Activated CD4-positive, alpha-beta memory T cell treated with anti-CD3 and anti-CD28 coated beads for 36 hours (primary cell): Measurements from ENCODE around the gene NFS1. TPM values are rescaled to one million over a fixed set of nuclear protein-coding genes. Genes with fewer than 3 reads are reported as not detected.
A peak's percentile ranks its signal among the peaks of the same experiment; 100 is the strongest.

Experiments
- CTCF ChIA-PET: fragments of 350-600 bp; sonication (Branson Sonifier 250); formaldehyde crosslinking; loops from one replicate; lab custom pipeline; 2021; ENCODE audit warnings: antibody characterized with exemption, inconsistent platforms; lab: Charles Lee
- POLR2A ChIA-PET: fragments of 350-600 bp; sonication (Branson Sonifier 250); formaldehyde crosslinking; loops from one replicate; lab custom pipeline; 2021; ENCODE audit warnings: antibody characterized with exemption; lab: Charles Lee
- DNase-seq: peaks from one replicate; pipeline ENCODE4 v3.0.0-alpha.2; 2020
- H3K27ac Mint-ChIP-seq: one replicate; pipeline ENCODE4 v1.8.0; 2021; ENCODE audit warnings: mixed read lengths
- H3K27me3 Mint-ChIP-seq: one replicate; pipeline ENCODE4 v1.8.0; 2021; ENCODE audit warnings: mixed read lengths
- H3K36me3 Mint-ChIP-seq: one replicate; pipeline ENCODE4 v1.8.0; 2021; ENCODE audit warnings: mixed read lengths
- H3K4me1 Mint-ChIP-seq: one replicate; pipeline ENCODE4 v1.8.0; 2021; ENCODE audit warnings: low read depth, mixed read lengths
- H3K4me3 Mint-ChIP-seq: one replicate; pipeline ENCODE4 v1.8.0; 2021; ENCODE audit warnings: mild to moderate bottlenecking, mixed read lengths
- H3K9me3 Mint-ChIP-seq: one replicate; pipeline ENCODE4 v1.8.0; 2021; ENCODE audit warnings: mixed read lengths
- intact Hi-C: fragments of 100-400 bp; cut with micrococcal nuclease; formaldehyde crosslinking; loops from one replicate; pipeline ENCODE4 v1.15.1; 2023
- total RNA-seq, 2 experiments: library from RNA; stranded (reverse); gene quantifications; one replicate each; pipeline ENCODE4 v1.2.3, GENCODE V29; 2021

NFS1 gene
- total RNA-seq, 2 experiments from 2014 or later, result 36.9 to 40.8 TPM

- Mint-ChIP-seq H3K4me3 (no peak overlapping the region), H3K4me1 (peaks cover 44% of the 10 kb centered on the region), H3K36me3 (peaks cover 56% of the 10 kb centered on the region), H3K9me3 (no peaks in the 10 kb centered on the region), H3K27me3 (no peaks in the 10 kb centered on the region), H3K27ac (no peak overlapping the region)
- intact Hi-C loops, result no loop called here
- DNase-seq, result no peak
- ChIA-PET CTCF (interaction anchor here (1.7 kb wide), 1 partner anchor 26 kb away, joined by 6 read pairs; no protein-coding TSS in a partner anchor), POLR2A (interaction anchor here (1.2 to 5.1 kb wide), 3 partner anchors 8 to 38 kb away, joined by 5 to 27 read pairs (median 13); partner anchors contain the start of gene RBM39)
Measured at GRCh38 chr20:35704514-35705261, 5.5 kb upstream of the NFS1 start.

DNA sequence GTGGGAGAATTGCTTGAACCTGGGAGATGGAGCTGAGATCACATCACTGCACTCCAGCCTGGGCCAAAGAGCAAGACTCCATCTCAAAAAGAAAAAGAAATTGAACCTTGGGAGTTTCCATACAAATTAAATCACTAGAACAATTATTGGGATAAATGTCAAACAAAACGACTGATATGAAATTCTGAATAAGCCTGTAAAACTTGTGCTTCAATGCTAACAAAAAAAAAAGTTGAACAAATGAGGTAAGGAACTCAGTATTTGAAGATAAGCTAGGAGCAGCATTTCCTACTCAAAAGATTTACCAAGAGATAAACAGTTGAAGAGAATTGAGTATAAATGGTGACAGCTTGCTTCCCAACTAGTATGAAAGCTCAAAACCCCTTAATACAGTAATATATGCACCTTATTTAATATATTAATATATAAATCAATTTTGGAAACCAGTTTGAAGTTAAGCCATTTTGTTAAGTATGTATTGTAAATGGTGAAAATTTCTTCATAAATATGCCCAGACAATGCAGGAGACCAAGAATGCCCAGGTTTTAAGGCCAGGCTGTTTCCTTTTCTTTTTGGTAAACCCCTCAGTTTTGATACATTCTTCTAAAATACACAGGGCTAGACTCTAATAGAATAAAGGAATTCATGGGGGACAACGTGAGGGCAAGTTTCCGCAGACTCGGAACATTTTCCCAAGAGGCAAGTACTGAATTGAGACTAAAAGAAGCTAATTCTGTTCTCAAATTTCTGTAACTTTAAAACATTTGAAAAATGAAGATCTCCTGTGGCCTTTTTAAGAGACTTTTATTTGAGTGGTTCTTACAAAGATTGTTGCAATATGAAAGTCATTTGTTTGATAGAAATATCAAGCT, 3.9 kb upstream of the NFS1 start:
- intact Hi-C loops, result no loop called here
- ChIA-PET POLR2A (interaction anchor here (0.6 to 5.3 kb wide), 10 partner anchors 10 to 251 kb away, joined by 3 to 44 read pairs (median 4); partner anchors contain the start of genes RBM39 and SCAND1), CTCF (interaction anchor here (0.9 to 1.5 kb wide), 2 partner anchors 36 to 240 kb away, joined by 3 to 9 read pairs; no protein-coding TSS in a partner anchor)
- no peaks in the 10 kb centered on the region for H3K27me3 Mint-ChIP-seq
- no peak overlapping the region for H3K4me3 Mint-ChIP-seq
- H3K27ac Mint-ChIP-seq, result peak overlapping the region; percentile 67
- DNase-seq, result no peak
- H3K36me3 Mint-ChIP-seq, result peaks cover 56% of the 10 kb centered on the region
- H3K4me1 Mint-ChIP-seq, result peaks cover 45% of the 10 kb centered on the region
- H3K9me3 Mint-ChIP-seq, result no peaks in the 10 kb centered on the region

DNA sequence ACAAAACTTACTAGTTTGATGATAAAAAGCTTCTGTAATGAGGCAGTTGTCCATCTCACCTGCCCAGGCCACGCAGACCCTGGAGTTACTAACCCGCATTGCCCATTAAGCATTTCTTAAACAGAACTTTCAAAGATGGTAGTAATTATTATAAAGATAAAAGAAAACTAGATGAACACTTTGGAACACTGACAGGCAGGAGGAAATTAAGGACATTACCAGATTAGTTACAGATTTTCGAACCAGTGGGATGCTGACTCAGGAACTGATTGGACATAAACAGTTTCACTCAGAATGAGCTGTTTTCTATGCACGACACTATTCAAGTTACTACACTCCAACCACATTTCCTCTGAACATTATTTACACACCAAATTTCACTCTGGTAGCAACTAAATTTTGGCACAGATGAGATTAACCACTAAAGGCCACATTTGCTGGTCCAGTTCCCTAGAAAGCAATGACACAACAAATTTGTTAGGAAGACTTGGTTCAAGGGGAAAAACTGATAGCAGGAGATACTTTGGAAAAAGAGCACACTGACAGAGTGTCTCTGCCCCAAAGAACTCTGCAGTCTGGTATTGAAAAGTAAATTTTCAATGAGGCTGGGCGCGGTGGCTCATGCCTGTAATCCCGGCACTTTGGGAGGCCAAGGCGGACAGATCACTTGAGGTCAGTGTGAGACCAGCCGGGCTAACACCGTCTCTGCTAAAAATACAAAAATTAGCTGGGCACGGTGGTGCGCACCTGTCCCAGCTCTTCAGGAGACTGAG, 3.1 kb upstream of the NFS1 start:
- Mint-ChIP-seq H3K4me1 (peaks cover 54% of the 10 kb centered on the region), H3K4me3 (no peak overlapping the region), H3K36me3 (peaks cover 54% of the 10 kb centered on the region), H3K9me3 (no peaks in the 10 kb centered on the region), H3K27ac (peak overlapping the region; percentile 58), H3K27me3 (no peaks in the 10 kb centered on the region)
- intact Hi-C loops, result no loop called here
- ChIA-PET POLR2A (interaction anchor here (0.6 to 5.3 kb wide), 9 partner anchors 11 to 252 kb away, joined by 3 to 44 read pairs (median 5); partner anchors contain the start of genes RBM39 and SCAND1), CTCF (interaction anchor here (0.9 kb wide), 1 partner anchor 37 kb away, joined by 3 read pairs; no protein-coding TSS in a partner anchor)
- DNase-seq, result no peak

GRCh38 chr20:35700625-35701148, 1.5 kb upstream of the NFS1 start:
- H3K36me3 Mint-ChIP-seq, result peaks cover 49% of the 10 kb centered on the region
- peaks cover 55% of the 10 kb centered on the region for H3K4me1 Mint-ChIP-seq
- ChIA-PET POLR2A (interaction anchor here (0.8 to 5.3 kb wide), 7 partner anchors 10 to 253 kb away, joined by 3 to 44 read pairs (median 7); partner anchors contain the start of genes PHF20 and RBM39), CTCF (interaction anchor here (0.6 to 2.1 kb wide), 4 partner anchors 40 to 183 kb away, joined by 3 to 8 read pairs (median 3); partner anchors contain the start of gene RBM39)
- H3K4me3 Mint-ChIP-seq, result peak overlapping the region; percentile 88
- H3K9me3 Mint-ChIP-seq, result no peaks in the 10 kb centered on the region
- DNase-seq, result no peak
- no peaks in the 10 kb centered on the region for H3K27me3 Mint-ChIP-seq
- peak overlapping the region; percentile 91 for H3K27ac Mint-ChIP-seq
- intact Hi-C loops, result no loop called here

DNA sequence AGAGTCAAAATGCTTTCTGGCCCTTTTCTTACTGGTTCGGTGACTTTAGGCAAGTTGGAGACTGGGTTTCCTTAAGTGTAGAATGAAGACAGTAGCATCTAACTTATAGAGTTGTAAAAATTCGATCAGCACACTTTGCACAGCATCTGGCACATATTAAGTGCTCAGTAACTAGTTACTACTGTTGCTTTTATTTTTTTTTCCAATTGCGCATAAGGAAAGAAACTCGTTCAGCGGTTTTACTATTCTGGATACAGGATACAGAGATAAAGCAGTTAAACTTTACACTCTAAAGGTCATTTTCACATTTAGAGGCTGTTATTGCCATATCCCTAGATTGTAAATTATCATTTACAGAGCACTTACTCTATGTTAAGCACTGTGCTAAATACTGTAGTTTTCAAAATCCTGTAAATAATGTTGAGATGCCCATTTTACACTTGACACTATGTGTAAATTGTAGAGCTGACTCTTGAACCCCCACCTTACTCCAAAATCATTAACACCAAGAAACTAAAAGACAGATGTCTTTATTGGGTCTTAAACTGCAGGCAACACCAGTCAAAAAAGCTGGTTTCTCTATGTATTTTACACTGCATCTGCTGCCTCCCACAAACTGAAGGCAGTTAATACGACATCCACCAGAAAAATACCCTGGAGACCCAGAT, 939 bp upstream of the NFS1 start:
- Mint-ChIP-seq H3K36me3 (peaks cover 49% of the 10 kb centered on the region), H3K4me3 (peak overlapping the region; percentile 88), H3K9me3 (no peaks in the 10 kb centered on the region), H3K27ac (peak overlapping the region; percentile 91), H3K27me3 (no peaks in the 10 kb centered on the region), H3K4me1 (peaks cover 55% of the 10 kb centered on the region)
- DNase-seq, result no peak
- ChIA-PET POLR2A (interaction anchor here (0.7 to 5.3 kb wide), 8 partner anchors 10 to 254 kb away, joined by 3 to 44 read pairs (median 7); partner anchors contain the start of genes PHF20 and RBM39), CTCF (interaction anchor here (0.6 to 2.1 kb wide), 6 partner anchors 36 to 247 kb away, joined by 3 to 8 read pairs (median 4); partner anchors contain the start of gene RBM39)
- intact Hi-C loops, result loop anchor here (1.0 to 2.0 kb wide), 3 partner anchors 35 to 84 kb away; partner anchors contain the start of genes CPNE1 and RBM12

DNA sequence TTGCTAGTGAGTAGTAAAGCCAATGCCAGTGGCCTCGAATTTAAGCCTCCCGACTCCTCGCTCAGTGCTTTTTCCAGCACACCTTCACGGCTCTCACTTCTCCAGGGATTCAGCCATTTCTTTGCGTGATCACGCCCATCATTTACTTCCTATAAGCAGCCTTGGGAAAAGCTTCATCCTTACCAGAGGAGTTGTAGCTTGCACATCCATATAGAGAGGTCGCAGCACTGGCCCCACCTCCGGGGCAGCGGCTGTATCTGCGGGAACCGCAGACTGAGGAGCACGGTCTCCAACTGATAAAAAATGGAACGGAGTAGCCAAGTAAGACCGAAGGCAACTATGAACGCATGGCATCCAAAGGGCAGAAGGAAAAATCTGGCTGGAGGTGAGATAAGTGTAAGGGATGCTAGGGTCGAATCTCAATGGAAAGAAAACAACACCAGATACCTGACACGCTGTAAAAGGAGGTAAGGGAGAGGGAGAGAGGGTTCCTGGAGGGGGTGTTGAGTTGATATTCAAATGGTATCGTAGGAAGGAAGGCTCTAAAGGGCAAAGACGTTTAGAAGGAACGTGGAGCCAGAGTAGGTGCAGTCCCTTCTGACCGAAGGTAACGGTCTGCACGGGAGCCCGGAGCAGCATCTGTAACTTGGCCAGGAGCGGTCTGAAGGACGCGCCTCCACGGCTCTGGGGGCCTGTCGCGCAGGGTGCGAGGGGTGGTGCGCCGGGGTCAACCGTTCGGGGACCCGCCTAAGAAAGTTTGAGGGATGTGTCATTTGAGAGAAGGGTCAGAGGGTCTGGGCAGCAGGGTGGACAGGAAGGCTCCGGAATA, 640 bp downstream of the NFS1 start:
- peak overlapping the region; percentile 88 for H3K4me3 Mint-ChIP-seq
- intact Hi-C loops, result loop anchor here (1.0 to 2.0 kb wide), 4 partner anchors 34 to 97 kb away; partner anchors contain the start of genes CPNE1 and RBM12
- H3K27me3 Mint-ChIP-seq, result no peaks in the 10 kb centered on the region
- H3K4me1 Mint-ChIP-seq, result peaks cover 47% of the 10 kb centered on the region
- ChIA-PET POLR2A (interaction anchor here (0.7 to 5.3 kb wide), 3 partner anchors 35 to 44 kb away, joined by 3 to 44 read pairs (median 17); partner anchors contain the start of gene RBM39), CTCF (interaction anchor here (1.0 kb wide), 1 partner anchor 13 kb away, joined by 5 read pairs; no protein-coding TSS in a partner anchor)
- DNase-seq, result no peak
- H3K9me3 Mint-ChIP-seq, result no peaks in the 10 kb centered on the region
- H3K27ac Mint-ChIP-seq, result peak overlapping the region; percentile 78
- peaks cover 35% of the 10 kb centered on the region for H3K36me3 Mint-ChIP-seq

DNA sequence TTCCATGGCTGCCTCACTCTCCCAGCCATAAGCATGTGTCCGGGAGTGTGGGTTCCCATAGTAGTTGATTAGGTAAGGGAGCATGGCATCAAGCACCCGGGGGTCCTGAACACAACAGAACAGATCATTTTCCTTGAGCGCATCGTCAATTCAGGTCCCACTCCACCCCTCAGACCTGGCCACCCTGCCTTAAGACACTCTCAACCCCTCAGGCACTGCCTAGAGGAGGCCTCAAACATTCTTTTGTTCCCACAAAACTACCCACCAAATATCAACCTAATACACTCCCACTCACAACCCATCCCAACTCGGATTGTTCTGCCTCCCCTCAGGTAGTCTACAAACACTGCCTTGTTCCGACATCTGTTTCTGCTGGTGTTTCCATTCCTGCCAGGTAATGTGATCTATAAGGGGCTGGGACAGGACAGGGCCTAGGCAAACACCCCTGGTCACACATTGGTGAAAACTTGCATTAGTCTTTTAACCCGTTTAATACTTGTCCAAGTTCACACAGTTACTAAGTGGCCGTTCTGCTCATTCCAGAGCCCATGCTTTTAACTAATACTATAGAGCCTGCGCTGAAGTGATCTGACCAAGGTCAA, 1.4 kb downstream of the NFS1 start:
- POLR2A ChIA-PET, result interaction anchor here (0.6 to 0.7 kb wide), 2 partner anchors 34 to 71 kb away, joined by 3 read pairs; no protein-coding TSS in a partner anchor
- Mint-ChIP-seq H3K27me3 (no peaks in the 10 kb centered on the region), H3K4me1 (peaks cover 44% of the 10 kb centered on the region), H3K27ac (no peak overlapping the region), H3K4me3 (peak overlapping the region; percentile 88), H3K9me3 (no peaks in the 10 kb centered on the region), H3K36me3 (peaks cover 33% of the 10 kb centered on the region)
- intact Hi-C loops, result loop anchor here (1.0 to 2.0 kb wide), 2 partner anchors 33 to 96 kb away; partner anchors contain the start of genes CPNE1 and RBM12
- CTCF ChIA-PET, result no interaction called here
- DNase-seq, result no peak

DNA sequence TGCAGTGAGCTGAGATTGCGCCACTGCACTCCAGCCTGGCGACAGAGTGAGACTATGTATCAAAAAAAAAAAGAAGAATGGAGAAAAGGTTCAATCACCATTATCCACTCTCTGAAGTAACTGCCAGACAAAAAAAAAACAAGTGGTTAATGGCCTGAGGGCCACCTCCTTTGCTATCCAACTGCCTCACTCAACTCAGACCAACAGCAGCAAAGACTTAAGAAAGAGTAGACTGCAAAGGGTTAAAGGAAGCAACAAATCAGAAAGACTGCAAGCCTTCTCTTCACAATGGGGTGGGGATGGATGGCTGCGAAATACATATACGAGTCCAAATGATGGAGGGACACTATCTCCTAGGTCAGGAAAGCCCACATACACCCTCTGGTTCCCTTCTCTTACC, 3.2 kb downstream of the NFS1 start:
- H3K4me1 Mint-ChIP-seq, result peaks cover 32% of the 10 kb centered on the region
- peaks cover 24% of the 10 kb centered on the region for H3K36me3 Mint-ChIP-seq
- POLR2A ChIA-PET, result no interaction called here
- H3K9me3 Mint-ChIP-seq, result no peaks in the 10 kb centered on the region
- DNase-seq, result no peak
- CTCF ChIA-PET, result no interaction called here
- intact Hi-C loops, result no loop called here
- H3K27me3 Mint-ChIP-seq, result no peaks in the 10 kb centered on the region
- H3K4me3 Mint-ChIP-seq, result no peak overlapping the region
- H3K27ac Mint-ChIP-seq, result no peak overlapping the region

DNA sequence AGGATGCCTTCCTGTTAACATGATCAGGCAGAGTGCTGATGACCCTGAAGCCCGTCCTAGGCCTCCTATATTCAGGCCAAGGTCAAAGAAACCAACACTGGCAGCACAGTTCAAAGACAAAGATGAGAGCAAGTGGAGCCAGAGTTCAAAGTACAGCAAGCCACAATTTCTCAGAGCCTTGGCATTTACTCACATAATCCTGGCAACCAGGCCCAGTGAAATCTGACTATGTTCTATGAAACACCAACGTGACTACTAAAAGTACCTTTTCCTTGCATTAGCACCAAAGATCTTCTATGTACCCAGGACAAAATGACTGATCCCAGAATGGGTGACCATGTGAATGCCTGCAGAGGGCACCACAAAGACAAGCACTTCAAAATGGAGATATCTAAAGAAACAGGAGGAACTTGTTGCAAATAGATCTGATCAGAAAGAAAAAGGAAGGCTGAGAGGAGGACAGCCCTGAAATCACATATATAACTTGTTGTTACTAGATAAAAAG, 3.9 kb downstream of the NFS1 start:
- ChIA-PET POLR2A (no interaction called here), CTCF (no interaction called here)
- peaks cover 25% of the 10 kb centered on the region for H3K4me1 Mint-ChIP-seq
- peaks cover 30% of the 10 kb centered on the region for H3K36me3 Mint-ChIP-seq
- no peak overlapping the region for H3K27ac Mint-ChIP-seq
- no peaks in the 10 kb centered on the region for H3K9me3 Mint-ChIP-seq
- H3K27me3 Mint-ChIP-seq, result no peaks in the 10 kb centered on the region
- H3K4me3 Mint-ChIP-seq, result no peak overlapping the region
- intact Hi-C loops, result no loop called here
- DNase-seq, result no peak
